Gastrocnemius medialis (tissue), 4 donors: ENCODE results near the gene ADRA2A.

Experiments used
- CTCF ChIP-seq, 5 experiments: fragments of 450-650 bp in 3 of 5; fragments of 200-600 bp in 2 of 5; sonication (generic) in 2 of 5; IDR thresholded peaks in 4 of 5; conservative IDR thresholded peaks in 1 of 5; 1 replicate in 4 of 5; 2 replicates in 1 of 5; pipeline ENCODE4 v1.5.1; 2016 to 2019; ENCODE audit warnings: antibody characterized with exemption in 5 of 5, mild to moderate bottlenecking in 3 of 5, moderate library complexity in 3 of 5
- POLR2A ChIP-seq, 2 donors: fragments of 450-650 bp; IDR thresholded peaks; one replicate each; pipeline ENCODE4 v1.6.1; 2017; ENCODE audit warnings: antibody characterized with exemption in 2 of 2, mild to moderate bottlenecking in 2 of 2, moderate library complexity in 2 of 2

- TF ChIP-seq POLR2A (IDR thresholded peaks at IDR 0.05) (no peak), CTCF (IDR thresholded peaks at IDR 0.05 in 4 of 5, conservative IDR thresholded peaks at IDR 0.05 in 1 of 5) (no peak)
Measured at GRCh38 chr10:111108441-111108840, 31.6 kb downstream of the ADRA2A start.
